HG02798 (cell line): ENCODE measurements around the gene SHROOM4.

Experiments
- ATAC-seq: cut with Tn5 transposase; IDR thresholded peaks from one replicate; pipeline ENCODE4 v1.9.1; 2021; ENCODE audit warnings: mild to moderate bottlenecking; ENCODE audit not compliant: unreplicated experiment, poor library complexity

SHROOM4 gene

GRCh38 chrX:50798783-50799182 lies 15.2 kb downstream of the SHROOM4 start:
- no peak for ATAC-seq

DNA sequence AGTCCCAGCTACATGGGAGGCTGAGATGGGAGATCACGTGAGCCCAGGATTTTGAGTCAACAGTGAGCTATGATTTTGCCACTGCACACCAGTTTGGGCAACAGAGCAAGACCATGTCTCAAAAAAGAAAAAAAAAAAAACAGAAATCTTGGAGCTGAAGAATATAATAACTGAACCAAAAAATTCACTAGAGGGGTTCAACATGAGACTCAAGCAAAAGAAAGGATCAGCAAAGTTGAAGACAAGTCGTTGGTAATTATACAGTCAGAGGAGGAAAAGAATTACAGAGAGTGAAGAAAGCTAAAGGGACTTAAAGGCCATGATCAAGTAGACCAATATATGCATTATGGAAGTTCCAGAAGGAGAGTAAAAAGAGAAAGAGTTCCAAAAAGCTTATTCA lies 26.9 kb downstream of the SHROOM4 start:
- ATAC-seq, result no peak

DNA sequence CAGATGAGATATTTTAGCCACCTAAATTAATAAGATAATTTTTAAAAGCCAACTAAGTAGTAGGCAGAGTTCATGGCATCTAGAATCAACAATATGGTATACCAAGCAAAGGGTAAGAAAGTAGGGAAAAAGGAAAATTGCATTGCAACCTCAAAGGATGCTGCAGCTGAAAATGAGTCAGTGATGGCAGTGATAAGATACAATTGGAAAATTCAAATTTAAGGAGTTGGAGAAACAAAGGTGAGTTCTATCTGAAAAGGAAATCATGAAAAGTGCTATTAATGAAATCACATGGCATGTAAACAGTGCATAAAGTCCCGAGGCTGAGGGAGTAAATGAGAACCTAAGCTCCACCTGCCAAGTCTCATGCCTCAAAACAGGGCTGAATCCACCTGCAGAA lies 33.9 kb downstream of the SHROOM4 start:
- ATAC-seq, result no peak

GRCh38 chrX:50779694-50780093 lies 34.3 kb downstream of the SHROOM4 start:
- ATAC-seq, result no peak

DNA sequence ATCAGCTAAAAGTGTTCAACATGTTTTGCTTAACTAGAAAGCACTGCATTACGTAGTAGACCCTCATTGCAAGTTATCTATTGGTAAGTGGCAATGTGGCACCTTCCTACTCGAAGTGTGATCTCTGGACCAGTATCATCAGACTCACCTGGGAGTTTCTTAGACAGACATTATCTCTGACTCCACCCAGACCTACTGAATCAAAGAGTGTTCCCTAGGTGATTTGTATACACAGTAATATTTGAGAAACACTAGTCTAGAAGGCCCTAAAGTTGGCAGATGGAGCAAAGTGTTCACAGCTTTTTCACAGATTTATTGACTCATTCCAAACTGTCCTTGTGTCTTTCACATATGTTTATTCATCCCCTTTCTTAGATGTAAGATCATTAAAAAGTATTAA lies 35.7 kb downstream of the SHROOM4 start:
- ATAC-seq, result no peak

DNA sequence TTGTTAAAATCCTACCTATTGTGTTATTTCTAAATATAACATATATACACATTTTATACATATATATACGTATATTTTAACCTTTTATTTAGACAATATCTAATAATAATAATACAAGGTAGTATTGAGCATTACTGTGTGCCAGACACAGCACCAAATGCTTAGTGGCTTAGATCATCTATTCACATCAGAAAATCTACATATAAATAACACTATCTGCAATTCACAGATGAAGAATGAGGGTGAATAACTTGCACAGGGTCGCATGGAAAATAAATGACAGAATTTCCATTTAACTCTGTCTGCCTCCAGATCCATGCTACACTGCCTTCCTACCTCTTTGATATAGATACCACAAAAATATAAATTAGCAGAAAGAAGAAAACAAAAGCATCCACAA lies 37.7 kb downstream of the SHROOM4 start:
- no peak for ATAC-seq

DNA sequence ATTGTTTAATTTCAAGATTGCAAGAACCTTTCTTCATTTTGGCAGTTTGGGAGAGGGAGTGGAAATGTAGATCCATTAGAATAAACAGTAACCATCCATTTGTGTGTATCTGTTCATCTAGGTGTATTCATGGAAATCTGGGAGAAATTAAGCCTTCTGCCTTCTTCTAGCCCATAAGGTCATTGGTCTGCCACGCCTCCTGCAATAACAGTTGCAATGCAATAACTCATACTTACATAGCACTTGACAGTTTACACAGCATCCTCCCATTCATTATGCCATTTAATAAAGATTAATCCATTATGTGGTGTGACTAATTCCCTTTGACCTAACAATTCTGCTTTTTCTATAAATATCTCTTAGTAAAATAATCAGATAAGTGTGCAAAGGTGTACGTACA lies 42.6 kb downstream of the SHROOM4 start:
- ATAC-seq, result no peak

GRCh38 chrX:50770702-50771101 lies 43.3 kb downstream of the SHROOM4 start:
- ATAC-seq, result no peak

DNA sequence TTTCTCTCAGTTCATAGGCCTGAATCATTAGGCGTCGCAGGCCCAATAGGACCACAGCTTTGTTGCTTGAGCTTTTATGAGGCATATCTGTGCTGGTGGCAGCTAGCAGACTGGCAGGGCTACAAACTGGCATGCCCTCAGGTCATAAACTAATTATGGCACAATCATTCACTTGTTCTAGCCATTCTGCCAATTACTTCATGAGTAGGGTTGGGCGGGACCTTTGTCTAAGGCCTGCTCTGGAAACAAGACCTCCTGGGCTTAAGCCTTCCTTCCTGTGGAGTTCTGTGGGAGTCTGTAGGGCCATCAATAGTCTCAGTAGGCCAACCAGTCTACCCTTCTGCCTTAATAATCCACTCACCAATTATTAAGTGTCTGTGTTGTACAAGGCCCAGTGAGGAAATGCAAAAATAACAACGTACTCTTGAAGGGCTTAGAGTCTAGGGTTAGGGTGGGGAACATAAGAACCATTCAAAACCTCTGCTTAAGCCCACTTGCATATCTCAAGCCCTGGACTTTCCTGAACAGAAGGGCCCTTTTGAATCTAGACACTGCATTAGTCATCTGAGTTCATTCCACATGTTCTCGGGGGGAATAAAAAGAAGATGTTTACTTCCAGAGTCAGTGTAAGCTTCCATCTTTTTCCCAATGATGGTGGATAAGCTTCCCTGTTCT lies 44.5 kb downstream of the SHROOM4 start:
- no peak for ATAC-seq

DNA sequence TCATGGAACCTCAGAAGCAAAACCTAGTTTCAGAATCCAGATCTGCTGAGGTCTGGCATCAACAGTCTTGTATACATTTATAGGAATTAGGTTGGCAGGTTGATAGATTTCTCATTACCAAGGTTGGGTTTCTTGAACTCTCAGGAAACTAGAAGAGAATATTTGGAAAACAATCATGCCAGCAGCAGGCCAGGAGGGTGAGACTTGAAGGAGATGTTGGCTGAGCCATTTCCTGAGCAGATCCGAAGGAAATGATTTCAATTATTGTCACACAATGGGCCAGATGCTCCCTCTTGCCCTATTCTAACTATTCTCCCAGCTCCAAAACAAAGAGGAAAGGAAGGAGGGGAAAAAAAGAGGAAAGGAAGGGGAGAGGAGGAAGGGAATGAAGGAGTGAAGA lies 45.2 kb downstream of the SHROOM4 start:
- no peak for ATAC-seq

- no peak for ATAC-seq
These were observed 48.0 kb downstream of the SHROOM4 start for GRCh38 chrX:50765986-50766385.

DNA sequence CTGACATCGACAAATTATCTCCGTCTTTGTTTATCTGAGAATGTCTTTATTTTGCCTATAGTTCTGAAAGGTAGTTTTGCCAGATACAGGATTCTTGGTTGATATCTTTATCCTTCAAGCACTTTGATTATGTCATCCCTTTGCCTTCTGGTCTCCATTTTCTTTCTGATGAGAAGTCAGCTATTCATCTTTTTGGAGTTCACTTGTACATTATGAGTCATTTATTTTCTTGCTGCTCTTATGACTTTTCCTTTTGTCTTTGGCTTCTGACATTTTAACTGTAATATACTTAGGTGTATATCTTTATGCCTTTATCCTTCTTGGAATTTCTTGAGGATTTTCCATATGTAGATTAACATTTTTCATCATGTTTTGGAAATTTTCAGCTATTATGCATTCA lies 51.4 kb downstream of the SHROOM4 start:
- no peak for ATAC-seq

DNA sequence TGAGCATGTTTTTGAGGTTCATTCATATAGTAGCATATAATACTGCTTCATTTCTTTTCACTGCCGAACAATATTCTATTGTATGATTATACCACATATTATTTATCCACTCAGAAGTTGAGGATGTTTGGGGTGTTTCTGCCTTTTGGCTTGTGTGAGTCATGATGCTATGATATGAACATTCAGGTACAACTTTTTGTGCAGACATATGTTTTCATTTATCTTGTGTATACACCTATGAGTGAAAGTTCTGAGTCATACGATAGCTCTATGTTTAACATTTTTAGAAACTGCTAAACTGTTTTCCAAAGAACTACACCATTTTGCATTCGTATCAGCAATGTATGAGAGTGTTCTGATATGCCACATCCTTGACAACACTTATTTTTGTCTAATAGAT lies 57.7 kb downstream of the SHROOM4 start:
- no peak for ATAC-seq

DNA sequence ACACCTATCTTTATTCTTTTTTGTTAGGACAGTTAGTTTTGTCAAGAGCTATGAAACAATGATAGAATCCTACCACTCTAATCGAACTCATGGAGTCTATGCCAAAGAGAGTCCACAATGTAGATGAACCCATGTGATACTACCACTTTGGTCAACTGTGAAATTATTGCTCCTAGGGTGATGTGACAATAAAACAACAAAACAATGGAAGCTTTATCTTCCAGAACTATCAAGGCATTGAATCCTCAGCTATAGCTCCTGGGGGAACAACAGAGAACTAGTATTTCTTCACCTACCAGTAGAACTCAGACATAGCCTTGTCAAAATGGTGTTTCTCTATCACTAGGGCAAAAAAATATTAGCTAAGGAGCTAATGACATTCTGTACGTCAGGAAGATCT lies 62.9 kb downstream of the SHROOM4 start:
- no peak for ATAC-seq

DNA sequence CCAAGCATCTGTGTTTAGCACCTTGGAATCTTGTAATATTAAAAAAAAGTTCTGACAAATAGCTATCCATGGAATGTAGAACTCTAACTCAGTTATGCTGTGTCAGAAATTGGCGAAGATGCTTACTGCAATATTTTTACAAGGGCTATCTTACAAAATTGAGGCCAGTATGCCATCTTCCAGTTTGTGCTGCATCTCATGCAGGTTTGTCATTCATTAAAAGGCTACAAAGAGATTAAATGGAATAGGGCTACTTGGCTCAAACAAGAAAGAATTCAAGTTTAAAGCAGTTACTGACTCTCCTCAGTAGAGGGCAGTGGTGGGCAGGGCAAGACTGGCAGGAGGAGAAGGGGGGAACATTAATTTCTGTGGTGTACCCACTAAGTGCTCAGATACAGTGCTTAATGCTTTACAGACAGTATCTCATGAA lies 66.5 kb downstream of the SHROOM4 start:
- no peak for ATAC-seq

- no peak for ATAC-seq
These were observed 77.3 kb downstream of the SHROOM4 start for GRCh38 chrX:50736656-50737055.

- ATAC-seq, result no peak
These were observed 87.7 kb downstream of the SHROOM4 start for GRCh38 chrX:50726296-50726695.

DNA sequence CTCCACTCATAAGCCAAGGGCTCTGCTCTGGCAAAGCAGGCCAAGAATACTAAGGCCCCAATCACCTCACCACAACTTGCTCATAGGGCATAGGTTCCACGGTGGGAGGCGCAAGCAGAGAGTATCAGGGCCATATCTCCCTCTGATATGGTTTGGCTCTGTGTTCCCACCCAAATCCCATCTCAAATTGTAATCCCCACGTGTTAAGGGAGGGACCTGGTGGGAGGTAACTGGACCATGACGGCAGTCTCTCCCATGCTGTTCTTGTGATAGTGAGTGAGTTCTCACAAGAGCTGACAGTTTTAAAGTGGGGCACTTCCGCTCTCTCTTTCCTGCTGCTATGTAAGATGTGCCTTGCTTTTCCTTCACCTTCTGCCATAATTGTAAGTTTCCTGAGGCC lies 88.7 kb downstream of the SHROOM4 start:
- ATAC-seq, result no peak

- no peak for ATAC-seq
These were observed 91.0 kb downstream of the SHROOM4 start for GRCh38 chrX:50723006-50723405.

GRCh38 chrX:50721764-50722521 lies 92.1 kb downstream of the SHROOM4 start:
- ATAC-seq, result no peak

DNA sequence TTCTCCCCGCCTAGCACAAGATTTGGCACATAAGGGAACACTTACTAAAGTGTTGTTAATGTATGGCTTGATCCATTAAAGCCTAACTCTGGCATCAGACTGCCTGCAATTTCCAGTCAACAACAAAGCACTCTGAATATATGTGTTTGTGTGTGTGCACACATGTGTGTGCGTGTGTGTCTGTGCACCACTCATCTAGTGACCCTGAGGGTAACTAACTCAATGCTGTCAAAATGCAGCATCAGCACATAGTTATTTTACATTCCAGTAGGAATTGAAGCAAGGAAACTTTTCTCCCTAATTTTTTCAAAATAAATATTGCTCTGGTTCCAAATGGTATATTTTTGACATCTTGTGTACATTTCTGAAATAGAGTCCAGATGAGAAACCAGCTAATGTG lies 94.4 kb downstream of the SHROOM4 start:
- no peak for ATAC-seq

- ATAC-seq, result no peak
These were observed 95.2 kb downstream of the SHROOM4 start for GRCh38 chrX:50718776-50719175.
